GM19463 (cell line): ENCODE measurements around the gene DICER1.
A peak's percentile ranks its signal among the peaks of the same experiment; 100 is the strongest.
"Not testable (repeated sequence)": the region's sequence is repeated elsewhere in the genome, so short reads cannot be mapped to it uniquely, and the experiment has no call there.

Experiments
- ATAC-seq: cut with Tn5 transposase; IDR thresholded peaks from one replicate; pipeline ENCODE4 v1.9.1; 2021; ENCODE audit warnings: mild to moderate bottlenecking, moderate library complexity; ENCODE audit not compliant: unreplicated experiment

Gene DICER1

DNA sequence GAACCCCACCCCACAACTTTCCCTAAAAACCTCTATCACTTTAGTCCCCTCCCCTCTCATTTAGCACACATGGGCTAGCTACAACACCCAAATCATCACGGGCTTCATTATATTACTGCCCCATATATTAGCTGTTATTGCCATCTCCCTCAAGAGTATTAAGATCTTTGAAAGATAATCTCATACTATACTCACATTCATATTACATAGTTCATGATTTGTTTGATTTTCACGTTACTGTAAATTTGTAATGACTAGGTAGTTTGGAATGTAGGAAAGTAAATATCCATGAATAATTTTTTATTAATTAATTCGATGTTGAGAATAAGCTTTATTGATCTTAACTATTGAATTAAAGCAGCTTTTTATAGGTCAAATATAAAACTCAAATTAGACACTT is 7.9 kb downstream of the DICER1 start:
- no peak for ATAC-seq

DNA sequence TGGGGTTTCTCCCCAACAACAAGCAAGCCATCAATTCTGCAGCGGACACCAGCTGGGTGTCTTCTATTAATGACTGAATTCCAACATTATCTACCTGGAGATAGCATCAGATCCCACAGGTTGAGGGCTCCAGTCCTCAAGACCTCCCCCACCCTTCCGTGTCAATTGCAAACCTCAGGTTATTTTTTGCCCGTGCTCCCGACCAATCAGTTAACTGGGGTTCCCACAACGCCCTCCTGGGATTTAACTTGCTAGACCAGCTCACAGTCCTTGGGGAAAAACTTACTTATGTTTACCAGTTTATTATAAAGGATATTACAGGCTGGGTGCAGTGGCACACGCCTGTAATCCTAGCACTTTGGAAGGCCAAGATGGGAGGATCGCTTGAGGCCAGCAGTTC is 9.7 kb downstream of the DICER1 start:
- no peak for ATAC-seq

DNA sequence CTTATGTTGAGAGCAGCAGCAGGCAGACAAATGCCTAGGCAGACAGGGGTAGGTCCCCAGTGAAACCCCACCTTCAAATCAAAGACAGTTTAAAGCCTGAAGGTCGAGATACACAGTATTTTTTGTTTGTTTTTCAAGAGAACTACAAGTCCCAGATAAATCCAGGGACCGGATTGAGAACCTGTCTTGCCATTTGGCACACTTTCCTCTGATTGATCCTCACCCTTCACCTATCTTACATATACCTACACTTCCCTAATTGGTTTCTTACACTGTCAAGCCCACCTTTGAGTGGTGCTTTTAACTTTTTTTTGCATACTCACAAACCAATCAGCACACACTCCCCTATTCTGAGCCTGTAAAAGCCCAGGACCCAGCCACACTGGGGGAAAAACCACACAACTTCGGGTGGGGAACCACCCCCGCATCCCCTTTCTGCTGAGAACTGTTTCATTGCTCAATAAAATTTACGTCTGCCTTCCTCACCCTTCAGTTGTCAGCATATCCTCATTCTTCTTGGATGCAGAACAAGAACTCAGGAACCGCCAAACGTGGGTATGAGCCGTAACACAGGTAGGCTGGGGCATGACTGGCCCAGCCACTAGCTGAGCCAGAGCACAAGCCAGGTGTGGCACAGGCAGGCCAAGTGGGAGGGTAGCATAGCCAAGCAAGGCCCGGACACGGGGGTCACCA is 11.1 kb downstream of the DICER1 start:
- ATAC-seq: no peak

- no peak for ATAC-seq
Measured at GRCh38 chr14:95144849-95145248, 12.5 kb downstream of the DICER1 start.

DNA sequence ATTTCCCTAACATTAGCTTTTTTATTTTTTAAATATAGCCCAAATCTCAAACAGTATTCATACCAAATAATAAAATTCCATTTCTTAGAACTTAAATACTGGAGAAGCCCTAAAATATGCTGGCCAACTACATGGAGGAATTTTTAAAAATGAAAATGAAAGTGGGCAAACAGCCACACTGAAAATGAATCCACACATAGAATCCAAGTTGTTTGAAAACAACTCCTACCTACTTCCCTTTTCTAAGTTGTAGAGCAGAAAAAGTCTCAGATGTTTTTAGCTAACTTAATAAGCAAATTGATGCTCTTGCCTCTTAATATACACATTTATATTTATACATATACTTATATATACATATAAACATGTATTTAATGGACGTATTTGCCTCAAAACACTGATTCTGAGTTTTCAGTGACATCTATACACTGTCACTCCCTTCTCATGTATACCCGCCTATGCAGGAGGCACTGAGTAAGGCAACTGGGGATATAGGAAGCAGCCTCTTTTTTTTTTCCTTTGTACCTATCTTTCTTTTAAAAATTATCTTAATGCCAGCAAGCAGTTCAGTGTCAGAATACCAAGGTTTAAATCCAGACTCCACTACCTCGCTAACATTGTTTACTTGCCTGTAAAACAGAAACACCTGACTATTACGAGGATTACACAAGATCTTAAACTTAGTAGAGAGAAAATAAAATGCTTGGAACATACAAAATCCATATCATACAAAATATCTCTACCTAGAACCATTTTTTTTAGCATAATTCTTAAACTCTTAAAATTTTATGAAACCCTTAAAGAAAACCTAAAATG is 13.3 kb downstream of the DICER1 start:
- ATAC-seq: no peak

- ATAC-seq: no peak
Measured at GRCh38 chr14:95142208-95142607, 15.1 kb downstream of the DICER1 start.

GRCh38 chr14:95141684-95142083 is 15.6 kb downstream of the DICER1 start:
- ATAC-seq: no peak

GRCh38 chr14:95140060-95140858 is 17.1 kb downstream of the DICER1 start:
- no peak for ATAC-seq

GRCh38 chr14:95138876-95139275 is 18.5 kb downstream of the DICER1 start:
- ATAC-seq: no peak

DNA sequence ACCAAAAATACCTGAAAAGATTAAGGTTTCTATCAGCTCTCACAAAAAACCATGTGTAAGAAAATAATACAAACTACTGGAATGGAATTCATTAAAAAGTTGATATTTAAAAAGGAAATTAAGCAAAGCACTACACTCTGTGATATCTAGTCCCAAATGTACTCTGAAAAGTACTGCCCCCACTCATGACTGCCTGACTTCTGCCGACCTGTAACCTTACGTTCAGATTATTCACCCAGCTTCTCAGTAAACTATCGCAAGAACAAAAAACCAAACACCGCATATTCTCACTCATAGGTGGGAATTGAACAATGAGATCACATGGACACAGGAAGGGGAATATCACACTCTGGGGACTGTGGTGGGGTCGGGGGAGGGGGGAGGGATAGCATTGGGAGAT is 18.9 kb downstream of the DICER1 start:
- ATAC-seq: not testable (repeated sequence)

DNA sequence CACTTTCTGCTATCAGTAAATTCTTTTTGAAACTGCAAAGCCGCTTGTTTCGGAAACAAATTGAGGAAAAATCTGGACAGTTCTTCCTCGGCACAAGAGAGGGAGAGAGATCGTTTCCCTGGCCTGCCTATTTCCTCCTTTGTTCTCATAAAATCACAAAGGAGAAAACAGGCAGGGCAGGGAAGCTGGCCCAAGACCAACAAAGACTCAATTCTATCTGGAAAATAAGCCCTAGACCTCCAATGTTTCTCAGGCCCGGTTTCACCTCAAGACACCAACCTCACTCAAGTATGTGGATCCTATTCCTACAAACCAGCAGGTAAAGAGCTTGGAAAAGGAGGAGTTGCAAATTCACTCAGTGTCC is 19.5 kb downstream of the DICER1 start:
- ATAC-seq: no peak

GRCh38 chr14:95137164-95137803 is 20.0 kb downstream of the DICER1 start:
- no peak for ATAC-seq

DNA sequence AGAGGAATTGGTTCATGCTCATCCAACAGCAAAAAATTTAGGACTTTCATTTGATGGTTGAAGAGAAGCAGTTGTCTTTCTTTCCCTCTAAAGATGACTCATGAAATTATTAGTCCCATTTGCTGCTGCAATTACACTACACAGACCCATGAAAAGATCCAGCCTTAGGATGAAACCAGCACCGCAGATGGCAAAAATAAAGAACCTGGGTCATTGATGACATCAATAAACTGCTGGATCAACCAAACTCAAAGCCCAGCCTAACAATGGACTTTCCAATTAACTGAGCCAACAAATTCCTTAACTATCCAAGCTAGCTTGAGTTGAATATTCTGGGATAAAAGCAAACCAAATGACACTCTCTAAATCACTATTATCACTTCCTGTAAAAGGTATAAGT is 20.7 kb downstream of the DICER1 start:
- ATAC-seq: no peak

DNA sequence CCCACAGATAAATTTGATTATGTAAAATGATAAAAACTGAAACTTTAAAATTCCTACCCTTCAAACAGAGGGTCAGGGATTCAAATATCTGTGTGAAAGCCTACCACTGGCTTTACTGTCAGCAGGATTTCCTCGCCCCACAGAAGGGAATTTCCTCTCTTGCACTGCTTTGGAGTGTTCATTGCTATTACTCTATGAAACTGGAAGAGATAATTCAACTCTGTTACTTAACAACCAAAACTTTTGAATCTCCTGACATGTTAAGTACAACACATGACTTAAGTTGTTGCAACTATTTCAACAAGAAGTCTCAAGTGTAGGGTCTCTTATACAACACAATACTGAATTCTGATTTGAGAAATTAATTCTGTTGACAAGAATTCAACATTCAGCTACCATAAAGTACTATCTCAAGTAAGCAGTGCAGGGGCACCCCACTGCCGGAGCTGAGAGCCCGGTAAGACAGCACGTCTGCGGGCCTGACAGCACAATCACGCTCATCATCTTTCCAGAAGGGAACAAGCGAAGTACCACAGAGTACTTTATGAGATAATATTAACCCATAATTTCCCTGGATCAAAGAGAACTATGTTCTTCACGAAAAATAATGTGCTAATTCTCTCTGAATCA is 22.9 kb downstream of the DICER1 start:
- peak; percentile 71 for ATAC-seq

GRCh38 chr14:95133282-95133681 is 24.0 kb downstream of the DICER1 start:
- ATAC-seq: no peak

DNA sequence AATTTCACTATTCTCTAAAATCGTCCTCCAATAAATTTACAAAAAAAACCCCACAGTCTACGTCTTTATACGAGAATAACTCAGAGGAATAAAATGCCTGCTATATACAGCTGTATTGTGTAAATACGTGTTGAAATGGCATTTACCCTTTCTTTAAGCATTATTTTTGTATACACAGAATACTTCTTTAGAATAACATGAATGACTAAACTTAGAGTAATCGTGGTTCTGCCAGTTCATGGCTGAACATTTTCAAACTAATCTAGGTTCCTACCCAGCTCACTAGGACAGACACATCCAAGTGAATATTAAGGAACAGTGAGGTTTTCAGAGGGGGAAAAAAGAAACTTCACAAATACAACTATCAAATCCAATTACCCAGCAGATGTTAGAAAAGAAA is 24.6 kb downstream of the DICER1 start:
- no peak for ATAC-seq

- no peak for ATAC-seq
Measured at GRCh38 chr14:95130549-95130948, 26.8 kb downstream of the DICER1 start.

DNA sequence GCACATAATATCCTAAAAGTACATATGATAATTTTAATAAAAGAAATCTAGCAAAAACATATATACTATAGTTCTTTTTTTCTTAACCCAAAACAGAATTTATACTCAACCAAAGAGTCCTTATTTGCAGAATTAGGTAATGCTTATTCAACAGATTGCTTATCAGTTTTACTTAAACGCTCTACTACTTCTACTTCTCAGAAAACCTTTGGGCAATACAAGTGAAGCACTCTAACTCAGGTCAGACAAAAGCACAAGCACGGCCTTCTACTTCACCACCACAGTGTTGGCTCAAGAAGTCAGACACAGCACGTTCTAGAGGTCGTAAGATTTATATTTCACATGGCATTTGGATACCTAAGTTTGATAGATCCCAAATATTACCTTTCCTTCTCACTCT is 29.2 kb downstream of the DICER1 start:
- ATAC-seq: no peak

DNA sequence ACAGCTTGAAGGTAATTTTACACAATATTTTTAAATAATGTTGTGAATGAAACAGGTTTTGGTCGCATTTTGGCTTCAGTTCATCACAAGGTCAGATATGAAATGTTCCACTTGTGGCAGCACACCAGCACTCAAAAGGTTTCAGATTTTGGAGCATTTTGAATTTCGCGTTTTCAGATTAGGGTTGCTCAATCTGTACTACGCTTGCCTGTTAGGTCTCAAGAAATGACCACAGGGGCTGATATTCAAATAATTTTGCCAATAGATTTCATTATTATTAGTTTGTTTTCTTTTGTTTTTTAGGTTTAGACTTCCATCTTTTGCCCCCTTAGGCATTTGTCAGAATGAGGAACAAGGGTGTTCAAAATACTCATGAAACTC is 29.8 kb downstream of the DICER1 start:
- ATAC-seq: no peak

- ATAC-seq: no peak
Measured at GRCh38 chr14:95126906-95127530, 30.3 kb downstream of the DICER1 start.
